Bronchial epithelial cell (primary cell): Measurements from ENCODE around the gene OR6X1. TPM values are rescaled to one million over a fixed set of nuclear protein-coding genes. Genes with fewer than 3 reads are reported as not detected.
"Not testable (repeated sequence)": the region's sequence is repeated elsewhere in the genome, so short reads cannot be mapped to it uniquely, and the experiment has no call there.

ENCODE experiments used
- DNase-seq: peaks from one replicate; pipeline ENCODE4 v3.0.0-alpha.2; 2010; ENCODE audit warnings: low read depth
- FAIRE-seq: peaks from 2 replicates; lab custom pipeline; 2011; peaks lifted over from hg19 to GRCh38; lab: Jason Lieb, UNC
- H3K27me3 ChIP-seq: 2 replicates; pipeline ENCODE4 v1.5.1; 2011; ENCODE audit warnings: low read length; ENCODE audit not compliant: control insufficient read depth, insufficient read depth
- H3K36me3 ChIP-seq: 2 replicates; pipeline ENCODE4 v1.5.1; 2011; ENCODE audit warnings: low read length; ENCODE audit not compliant: control insufficient read depth, insufficient read depth
- H3K4me3 ChIP-seq: 2 replicates; pipeline ENCODE4 v1.5.1; 2011; ENCODE audit warnings: mild to moderate bottlenecking, low read depth, low read length, control low read depth
- CTCF ChIP-seq: IDR thresholded peaks from 2 replicates; pipeline ENCODE4 v1.5.1; 2011; ENCODE audit warnings: mild to moderate bottlenecking, moderate library complexity, low read length, control low read depth, inconsistent platforms; ENCODE audit not compliant: insufficient read depth, severe bottlenecking
- total RNA-seq: library from RNA; depleted of rRNA; stranded (reverse); fragments of >200 nt; gene quantifications from 2 replicates; pipeline ENCODE4 v1.2.1, GENCODE V29; 2014

OR6X1 gene
- total RNA-seq, 1 donor from 2014 or later, result not detected

- Histone ChIP-seq H3K27me3 (no peaks in the 10 kb centered on the region), H3K4me3 (no peak overlapping the region), H3K36me3 (no peaks in the 10 kb centered on the region)
- no peak for DNase-seq
- FAIRE-seq, result no peak
- no peak for TF ChIP-seq CTCF
These were observed 1.0 kb upstream of the OR6X1 start for GRCh38 chr11:123755344-123755743.

GRCh38 chr11:123753110-123753509 is 1.2 kb downstream of the OR6X1 start:
- H3K36me3 ChIP-seq, result no peaks in the 10 kb centered on the region
- H3K4me3 ChIP-seq, result no peak overlapping the region
- FAIRE-seq (no peak), DNase-seq (no peak)
- no peaks in the 10 kb centered on the region for H3K27me3 ChIP-seq
- no peak for TF ChIP-seq CTCF

- no peak for FAIRE-seq
- H3K27me3 ChIP-seq, result no peaks in the 10 kb centered on the region
- no peak for TF ChIP-seq CTCF
- H3K4me3 ChIP-seq, result no peak overlapping the region
- H3K36me3 ChIP-seq, result no peaks in the 10 kb centered on the region
- DNase-seq, result no peak
These were observed 2.5 kb downstream of the OR6X1 start for GRCh38 chr11:123751781-123752180.

- H3K36me3 ChIP-seq, FAIRE-seq, H3K4me3 ChIP-seq, H3K27me3 ChIP-seq, DNase-seq: not testable (repeated sequence)
These were observed 6.0 kb downstream of the OR6X1 start for GRCh38 chr11:123748349-123748748.

GRCh38 chr11:123745764-123746451 is 8.4 kb downstream of the OR6X1 start:
- no peak for DNase-seq
- no peak overlapping the region for H3K4me3 ChIP-seq
- FAIRE-seq, result no peak
- no peak for TF ChIP-seq CTCF
- H3K36me3 ChIP-seq, result no peaks in the 10 kb centered on the region
- no peaks in the 10 kb centered on the region for H3K27me3 ChIP-seq

GRCh38 chr11:123742724-123743120 is 11.6 kb downstream of the OR6X1 start:
- Histone ChIP-seq H3K27me3 (no peaks in the 10 kb centered on the region), H3K4me3 (no peak overlapping the region), H3K36me3 (peaks cover 7% of the 10 kb centered on the region)
- TF ChIP-seq CTCF, result no peak
- DNase-seq, result no peak
- FAIRE-seq, result no peak
